ENCODE results near the gene MAGEB5. TPM values are rescaled to one million over a fixed set of nuclear protein-coding genes. Genes with fewer than 3 reads are reported as not detected.

MAGEB5 gene, protein sequence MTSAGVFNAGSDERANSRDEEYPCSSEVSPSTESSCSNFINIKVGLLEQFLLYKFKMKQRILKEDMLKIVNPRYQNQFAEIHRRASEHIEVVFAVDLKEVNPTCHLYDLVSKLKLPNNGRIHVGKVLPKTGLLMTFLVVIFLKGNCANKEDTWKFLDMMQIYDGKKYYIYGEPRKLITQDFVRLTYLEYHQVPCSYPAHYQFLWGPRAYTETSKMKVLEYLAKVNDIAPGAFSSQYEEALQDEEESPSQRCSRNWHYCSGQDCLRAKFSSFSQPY
- polyA plus RNA-seq (2011; rRNA removed) (not detected in 2 replicates), polyA plus RNA-seq (2017; fragmentation: RNase III; extraction: RNeasy Plus Mini Kit Qiagen cat#74134 plus additional on column Dnase treatment) (not detected in 3 replicates), polyA minus RNA-seq (2011; rRNA and poly(A)+ RNA removed) (not detected in 2 replicates)
- polyA plus RNA-seq (2012; cell fraction: cytosol; rRNA removed) = not detected in 2 replicates
- polyA plus RNA-seq (2012; cell fraction: nucleus; rRNA removed) = not detected in 2 replicates

DNA sequence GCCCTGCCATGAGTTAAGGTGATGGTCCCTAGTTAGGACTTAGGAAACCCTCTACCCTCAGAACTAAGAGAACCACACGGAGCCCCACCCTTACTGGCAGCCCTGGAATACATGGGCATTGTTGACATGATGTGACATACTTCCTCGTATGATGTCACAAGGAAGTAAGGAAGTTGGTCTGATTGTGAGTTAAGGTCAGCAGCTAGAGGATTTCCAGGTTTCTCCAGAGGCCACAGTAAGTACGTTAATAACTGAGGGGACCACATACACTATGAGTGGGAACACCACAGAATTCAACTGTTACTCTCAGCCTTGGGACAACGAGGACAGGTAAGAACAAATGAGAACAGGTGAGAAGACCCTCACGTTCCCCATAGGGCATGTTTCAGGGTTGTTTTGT lies at the start of gene MAGEB5:
Gene MAGEB5, plus strand, starts transcription at position 301 of the 400 bp plus-strand sequence. CDS start 1,133 bp downstream, outside the sequence.
- Histone ChIP-seq H3K4me1 (no peaks in the 10 kb centered on the region), H3K4me3 (no peak within 1 kb of the TSS), H3K27ac (no peak within 1 kb of the TSS), H3K9me3 (no peaks in the 10 kb centered on the region), H3K4me2 (no peak within 1 kb of the TSS)
- POLR2A ChIA-PET = no interaction called here
- TF ChIP-seq FOSL2 (IDR thresholded peaks at IDR 0.05) (no peak), FOSL2 (CRISPR knock-in tag; IDR thresholded peaks at IDR 0.05) (no peak), CBX2 (IDR thresholded peaks at IDR 0.05; ENCODE audit: borderline replicate concordance, low read depth) (no peak), SMC3 (IDR thresholded peaks at IDR 0.05) (no peak), EHF (CRISPR knock-in tag; IDR thresholded peaks at IDR 0.05) (no peak), JUNB (IDR thresholded peaks at IDR 0.05) (no peak), NFE2L2 (conservative IDR thresholded peaks at IDR 0.05; ENCODE audit: low read length) (no peak), PHF8 (IDR thresholded peaks at IDR 0.05; ENCODE audit: borderline replicate concordance, low read depth) (no peak)
- no peak for DNase-seq (ENCODE audit: low read depth in 1 of 2, low spot score in 1 of 2)
- WGBS (ENCODE audit: missing lambda C conversion rate) = 2% methylated on average over 4 of the region's 5 CpGs
- no peak for FAIRE-seq
- no peak for ATAC-seq
- CTCF ChIA-PET = no interaction called here

DNA sequence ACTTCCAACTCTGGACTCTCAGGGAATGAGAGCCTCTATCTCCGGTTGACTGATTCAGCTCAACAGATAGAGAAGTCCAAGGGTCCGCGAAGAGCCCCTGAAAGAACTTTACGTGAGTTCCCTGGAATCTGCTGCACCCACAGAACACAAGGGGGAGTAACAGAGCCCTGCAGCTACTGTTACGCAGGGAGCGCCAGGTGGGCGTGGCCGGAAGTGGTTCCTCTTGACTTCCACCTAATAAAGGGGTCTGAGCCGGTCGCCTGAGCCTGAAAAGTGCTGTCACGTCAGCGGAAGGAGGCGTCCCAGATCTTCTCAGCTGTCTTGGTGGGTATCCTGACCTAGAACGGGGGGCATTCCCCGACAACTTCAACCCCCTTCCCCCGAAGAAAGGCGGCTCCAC lies 23.8 kb upstream of the MAGEB5 start, which contains the start of gene MAGEB6:
Gene MAGEB6, plus strand, starts transcription at position 237 of the 400 bp plus-strand sequence. CDS start 1,407 bp downstream, outside the sequence.
- ChIA-PET POLR2A (no interaction called here), CTCF (no interaction called here)
- no peak for ATAC-seq
- no peaks in the 10 kb centered on the region for H3K9me3 ChIP-seq
- TF ChIP-seq ZNF302 (CRISPR knock-in tag; IDR thresholded peaks at IDR 0.05) = no peak
- TF ChIP-seq JUN (IDR thresholded peaks at IDR 0.05) = no peak
- no peak for TF ChIP-seq POLR2AphosphoS2 (conservative IDR thresholded peaks at IDR 0.05; ENCODE audit: low read length)
- TF ChIP-seq SREBF2 (IDR thresholded peaks at IDR 0.05) = no peak
- TF ChIP-seq, protein P1, sequence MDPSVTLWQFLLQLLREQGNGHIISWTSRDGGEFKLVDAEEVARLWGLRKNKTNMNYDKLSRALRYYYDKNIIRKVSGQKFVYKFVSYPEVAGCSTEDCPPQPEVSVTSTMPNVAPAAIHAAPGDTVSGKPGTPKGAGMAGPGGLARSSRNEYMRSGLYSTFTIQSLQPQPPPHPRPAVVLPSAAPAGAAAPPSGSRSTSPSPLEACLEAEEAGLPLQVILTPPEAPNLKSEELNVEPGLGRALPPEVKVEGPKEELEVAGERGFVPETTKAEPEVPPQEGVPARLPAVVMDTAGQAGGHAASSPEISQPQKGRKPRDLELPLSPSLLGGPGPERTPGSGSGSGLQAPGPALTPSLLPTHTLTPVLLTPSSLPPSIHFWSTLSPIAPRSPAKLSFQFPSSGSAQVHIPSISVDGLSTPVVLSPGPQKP (IDR thresholded peaks at IDR 0.05; ENCODE audit: low read depth, low read length) = no peak
- no peak for TF ChIP-seq EHMT2 (IDR thresholded peaks at IDR 0.05; ENCODE audit: low read depth)
- TF ChIP-seq, protein P2, sequence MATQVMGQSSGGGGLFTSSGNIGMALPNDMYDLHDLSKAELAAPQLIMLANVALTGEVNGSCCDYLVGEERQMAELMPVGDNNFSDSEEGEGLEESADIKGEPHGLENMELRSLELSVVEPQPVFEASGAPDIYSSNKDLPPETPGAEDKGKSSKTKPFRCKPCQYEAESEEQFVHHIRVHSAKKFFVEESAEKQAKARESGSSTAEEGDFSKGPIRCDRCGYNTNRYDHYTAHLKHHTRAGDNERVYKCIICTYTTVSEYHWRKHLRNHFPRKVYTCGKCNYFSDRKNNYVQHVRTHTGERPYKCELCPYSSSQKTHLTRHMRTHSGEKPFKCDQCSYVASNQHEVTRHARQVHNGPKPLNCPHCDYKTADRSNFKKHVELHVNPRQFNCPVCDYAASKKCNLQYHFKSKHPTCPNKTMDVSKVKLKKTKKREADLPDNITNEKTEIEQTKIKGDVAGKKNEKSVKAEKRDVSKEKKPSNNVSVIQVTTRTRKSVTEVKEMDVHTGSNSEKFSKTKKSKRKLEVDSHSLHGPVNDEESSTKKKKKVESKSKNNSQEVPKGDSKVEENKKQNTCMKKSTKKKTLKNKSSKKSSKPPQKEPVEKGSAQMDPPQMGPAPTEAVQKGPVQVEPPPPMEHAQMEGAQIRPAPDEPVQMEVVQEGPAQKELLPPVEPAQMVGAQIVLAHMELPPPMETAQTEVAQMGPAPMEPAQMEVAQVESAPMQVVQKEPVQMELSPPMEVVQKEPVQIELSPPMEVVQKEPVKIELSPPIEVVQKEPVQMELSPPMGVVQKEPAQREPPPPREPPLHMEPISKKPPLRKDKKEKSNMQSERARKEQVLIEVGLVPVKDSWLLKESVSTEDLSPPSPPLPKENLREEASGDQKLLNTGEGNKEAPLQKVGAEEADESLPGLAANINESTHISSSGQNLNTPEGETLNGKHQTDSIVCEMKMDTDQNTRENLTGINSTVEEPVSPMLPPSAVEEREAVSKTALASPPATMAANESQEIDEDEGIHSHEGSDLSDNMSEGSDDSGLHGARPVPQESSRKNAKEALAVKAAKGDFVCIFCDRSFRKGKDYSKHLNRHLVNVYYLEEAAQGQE (IDR thresholded peaks at IDR 0.05) = no peak
- no peak for TF ChIP-seq EHF (CRISPR knock-in tag; IDR thresholded peaks at IDR 0.05)
- TF ChIP-seq, protein P3, sequence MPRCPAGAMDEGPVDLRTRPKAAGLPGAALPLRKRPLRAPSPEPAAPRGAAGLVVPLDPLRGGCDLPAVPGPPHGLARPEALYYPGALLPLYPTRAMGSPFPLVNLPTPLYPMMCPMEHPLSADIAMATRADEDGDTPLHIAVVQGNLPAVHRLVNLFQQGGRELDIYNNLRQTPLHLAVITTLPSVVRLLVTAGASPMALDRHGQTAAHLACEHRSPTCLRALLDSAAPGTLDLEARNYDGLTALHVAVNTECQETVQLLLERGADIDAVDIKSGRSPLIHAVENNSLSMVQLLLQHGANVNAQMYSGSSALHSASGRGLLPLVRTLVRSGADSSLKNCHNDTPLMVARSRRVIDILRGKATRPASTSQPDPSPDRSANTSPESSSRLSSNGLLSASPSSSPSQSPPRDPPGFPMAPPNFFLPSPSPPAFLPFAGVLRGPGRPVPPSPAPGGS (IDR thresholded peaks at IDR 0.05) = no peak
- TF ChIP-seq NPAS2 (CRISPR knock-in tag; IDR thresholded peaks at IDR 0.05; ENCODE audit: borderline replicate concordance) = no peak
- no peak for TF ChIP-seq FOSB (CRISPR knock-in tag; IDR thresholded peaks at IDR 0.05)
- TF ChIP-seq PHF8 (IDR thresholded peaks at IDR 0.05; ENCODE audit: borderline replicate concordance, low read depth) = no peak
- TF ChIP-seq MYC (IDR thresholded peaks at IDR 0.05; ENCODE audit: borderline replicate concordance, low read length) = no peak
- TF ChIP-seq NR3C1 (IDR thresholded peaks at IDR 0.05) = no peak
- no peak for TF ChIP-seq FOXS1 (CRISPR knock-in tag; IDR thresholded peaks at IDR 0.05)
- H3K27ac ChIP-seq = no peak within 1 kb of the TSS
- 36% methylated on average over 9 of the region's 17 CpGs for WGBS (ENCODE audit: missing lambda C conversion rate)
- no peaks in the 10 kb centered on the region for H3K4me1 ChIP-seq
- H3K4me3 ChIP-seq = no peak within 1 kb of the TSS
- H3K4me2 ChIP-seq = no peak within 1 kb of the TSS
- no peak for DNase-seq (ENCODE audit: low read depth in 1 of 2, low spot score in 1 of 2)
- FAIRE-seq = no peak
